ENCODE measurements around the gene FRMD4A.
"Not testable (repeated sequence)": the region's sequence is repeated elsewhere in the genome, so short reads cannot be mapped to it uniquely, and the experiment has no call there.

Gene FRMD4A

DNA sequence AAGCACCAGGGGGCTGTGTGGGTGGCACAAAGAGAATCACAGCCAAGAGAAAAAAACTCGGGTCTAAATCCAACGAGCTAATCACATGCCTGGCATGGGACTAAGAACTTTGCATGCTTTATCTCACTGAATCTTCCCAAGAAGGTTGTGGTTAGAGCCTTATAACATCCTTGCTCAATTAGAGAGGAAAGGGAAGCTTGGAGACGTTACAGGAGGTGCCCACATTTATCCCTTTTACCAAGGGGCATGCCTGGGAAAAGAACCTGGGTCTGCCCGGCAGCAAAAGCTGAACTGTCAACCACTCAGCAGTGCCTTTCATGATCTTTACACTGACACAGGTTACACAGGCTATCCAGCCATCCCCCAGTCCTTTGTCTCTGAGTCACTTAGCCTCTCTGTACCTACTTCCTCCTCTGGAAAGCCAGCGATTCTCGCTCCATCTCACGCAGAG lies 553.8 kb downstream of the FRMD4A start:
- no peak for DNase-seq (ENCODE audit: low spot score)

DNA sequence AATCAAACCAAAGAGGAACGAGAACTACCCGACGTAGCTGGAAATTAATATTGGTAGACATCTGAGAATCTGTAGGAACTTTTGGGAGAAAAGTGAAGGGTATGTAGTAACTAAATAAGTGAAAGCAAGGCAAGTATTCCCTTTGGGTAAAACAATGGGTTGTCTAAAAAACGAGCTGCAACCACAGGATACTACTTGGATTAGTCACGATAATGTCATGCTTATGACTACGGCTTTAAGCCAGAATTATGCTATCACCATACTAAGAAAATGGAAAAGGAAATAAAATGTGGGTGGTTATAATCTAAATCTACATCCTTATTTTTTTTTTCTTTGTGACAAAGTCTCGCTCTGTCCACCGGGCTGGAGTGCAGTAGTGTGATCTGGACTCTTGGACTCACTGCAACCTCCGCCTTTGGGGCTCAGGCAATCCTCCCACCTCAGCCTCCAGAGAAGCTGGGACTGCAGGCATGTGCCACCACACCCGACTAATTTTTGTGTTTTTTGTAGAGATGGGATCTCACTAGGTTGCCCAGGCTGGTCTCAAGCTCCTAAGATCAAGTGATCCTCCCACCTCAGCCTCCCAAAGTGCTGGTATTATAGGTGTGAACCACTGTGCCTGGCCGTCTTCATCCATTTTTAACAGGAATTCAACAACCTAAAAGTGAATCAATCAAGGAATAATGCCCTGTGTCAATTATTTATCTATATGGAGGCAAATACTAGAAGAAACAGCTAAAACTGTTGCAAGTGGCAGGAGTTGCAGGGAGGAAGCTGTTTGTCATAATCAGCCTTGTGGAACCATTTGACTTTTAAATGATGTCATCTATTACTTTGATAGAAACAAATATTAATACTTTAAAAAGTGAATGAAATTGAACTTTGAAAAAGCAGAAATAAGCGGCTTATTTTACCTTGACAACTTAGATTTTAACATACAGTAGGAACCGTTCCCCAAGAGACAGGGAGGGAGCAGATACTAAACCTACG lies 554.6 kb downstream of the FRMD4A start:
- no peak for DNase-seq (ENCODE audit: low spot score)

DNA sequence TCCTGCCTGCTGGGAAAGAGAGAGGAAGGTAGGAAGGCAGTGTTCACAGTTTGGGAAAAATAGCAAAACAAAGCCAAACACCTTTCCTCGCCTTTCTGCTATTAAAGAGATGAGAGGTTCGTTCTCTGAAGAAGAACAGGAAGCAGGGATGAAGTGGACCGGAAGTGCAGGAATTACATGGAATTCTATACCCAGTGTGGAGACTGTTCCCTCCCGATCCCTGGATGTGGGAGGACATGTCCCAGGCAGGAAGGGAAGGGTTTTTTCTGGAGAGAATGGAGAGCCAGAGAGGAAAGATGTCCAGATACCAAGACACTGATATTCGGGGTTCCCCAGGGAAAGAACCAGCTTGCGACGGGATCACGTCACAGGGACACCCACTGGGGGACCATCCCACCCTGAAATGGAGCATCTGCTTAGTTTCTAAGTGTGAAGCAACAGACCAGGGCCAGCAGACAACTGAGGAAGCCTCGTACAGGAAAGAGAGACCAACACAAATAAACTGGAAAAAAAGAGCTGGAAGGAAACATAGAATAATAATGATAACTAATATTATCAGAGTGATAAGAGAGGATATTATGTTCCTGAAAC lies 556.3 kb downstream of the FRMD4A start:
- DNase-seq (ENCODE audit: low spot score) = no peak

DNA sequence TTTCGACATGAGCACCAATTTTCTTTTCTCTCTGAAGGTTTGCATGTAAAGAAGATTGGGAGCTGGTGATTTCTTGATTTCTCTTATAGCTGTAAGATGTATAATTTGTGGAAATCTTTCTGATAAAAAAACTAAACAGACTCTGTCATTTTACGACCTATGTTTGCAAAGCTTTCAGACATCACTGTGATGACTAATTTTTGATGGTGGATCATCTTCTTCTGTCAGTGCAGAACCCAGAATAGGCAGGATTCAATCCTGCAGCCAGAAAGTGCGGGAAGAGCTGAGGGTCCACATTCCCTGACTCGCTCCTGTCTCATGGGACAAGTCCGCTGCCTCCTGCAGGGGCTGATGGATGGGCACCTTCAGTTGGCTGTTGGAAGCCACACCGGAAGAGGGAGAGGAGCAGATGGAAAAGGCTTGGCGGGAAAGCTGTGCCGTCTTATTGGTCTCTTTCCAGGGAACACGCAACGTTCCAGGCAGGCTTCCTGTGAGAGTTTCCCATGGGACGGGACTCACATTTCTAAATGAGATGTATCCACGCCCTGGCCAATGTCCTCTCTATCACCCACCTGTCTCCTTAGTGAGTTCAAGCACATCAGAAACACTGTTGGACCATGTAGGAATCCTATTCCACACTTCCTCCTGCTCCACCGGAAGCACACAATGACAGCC lies 557.1 kb downstream of the FRMD4A start:
- no peak for DNase-seq (ENCODE audit: low spot score)

DNA sequence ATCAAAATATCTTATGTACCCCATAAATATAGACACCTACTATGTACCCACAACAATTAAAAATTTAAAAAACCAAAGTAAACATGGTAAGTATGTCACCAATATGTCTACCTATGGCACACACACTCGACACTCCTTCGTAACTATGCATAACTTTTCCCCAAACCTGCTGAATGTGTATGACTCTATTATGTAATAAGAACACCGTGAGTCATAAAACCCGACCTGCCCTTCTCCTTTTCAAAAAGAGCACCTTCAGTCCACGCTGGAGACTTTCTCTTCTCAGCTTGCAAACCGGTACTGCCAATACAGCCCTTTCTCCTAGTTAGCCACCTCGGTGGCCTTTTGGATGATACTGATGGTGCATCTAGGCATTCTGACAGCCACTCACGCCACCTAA lies 557.7 kb downstream of the FRMD4A start:
- DNase-seq (ENCODE audit: low spot score) = no peak

DNA sequence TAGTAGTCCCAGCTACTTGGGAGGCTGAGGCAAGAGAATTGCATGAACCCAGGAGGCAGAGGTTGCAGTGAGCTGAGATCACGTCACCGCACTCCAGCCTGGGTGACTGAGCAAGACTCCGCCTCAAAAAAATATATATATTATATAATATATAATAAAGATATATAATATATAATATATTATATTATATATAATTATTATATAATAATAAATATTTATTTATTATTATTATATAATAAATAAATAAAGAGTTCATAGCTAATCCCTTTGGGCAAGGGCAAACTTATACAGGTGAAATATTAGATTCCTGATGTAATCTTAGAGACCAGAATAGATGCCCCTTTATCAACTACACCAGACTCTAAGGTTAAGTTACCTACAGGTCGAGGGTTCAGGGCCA lies 558.7 kb downstream of the FRMD4A start:
- no peak for DNase-seq (ENCODE audit: low spot score)

DNA sequence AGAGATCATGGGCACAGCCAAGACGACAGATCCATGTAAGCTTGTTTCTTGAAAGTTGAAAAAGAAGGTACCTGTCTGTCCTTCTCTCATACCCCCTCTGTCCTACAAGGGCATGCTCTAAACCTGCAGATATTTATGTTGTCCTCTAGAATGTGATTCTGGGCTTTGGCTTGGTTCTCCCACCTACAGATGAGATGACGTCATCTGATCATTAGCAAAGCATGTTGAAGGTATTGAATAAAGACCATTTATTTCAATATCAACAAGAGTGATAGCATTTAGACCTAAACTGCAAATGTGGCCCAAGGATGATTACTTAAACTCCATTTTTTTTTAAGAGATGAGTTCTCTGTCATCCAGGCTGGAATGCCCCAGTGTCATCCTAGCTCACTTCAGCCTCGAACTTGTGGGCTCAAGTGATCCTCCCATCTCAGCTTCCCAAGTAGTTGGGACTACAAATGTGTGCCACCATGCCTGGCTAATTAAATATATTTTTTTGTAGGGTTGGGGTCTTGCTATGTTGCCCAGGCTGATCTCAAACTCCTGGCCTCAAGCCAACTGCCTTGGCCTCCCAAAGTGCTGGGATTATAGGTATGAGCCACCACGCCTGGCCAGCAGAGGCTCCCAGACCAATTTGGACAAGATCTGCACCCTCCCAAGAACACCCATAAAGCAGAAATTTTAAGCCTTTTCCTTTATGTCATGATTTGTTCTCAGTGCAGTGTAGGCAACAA lies 559.8 kb downstream of the FRMD4A start:
- DNase-seq (ENCODE audit: low spot score) = no peak

DNA sequence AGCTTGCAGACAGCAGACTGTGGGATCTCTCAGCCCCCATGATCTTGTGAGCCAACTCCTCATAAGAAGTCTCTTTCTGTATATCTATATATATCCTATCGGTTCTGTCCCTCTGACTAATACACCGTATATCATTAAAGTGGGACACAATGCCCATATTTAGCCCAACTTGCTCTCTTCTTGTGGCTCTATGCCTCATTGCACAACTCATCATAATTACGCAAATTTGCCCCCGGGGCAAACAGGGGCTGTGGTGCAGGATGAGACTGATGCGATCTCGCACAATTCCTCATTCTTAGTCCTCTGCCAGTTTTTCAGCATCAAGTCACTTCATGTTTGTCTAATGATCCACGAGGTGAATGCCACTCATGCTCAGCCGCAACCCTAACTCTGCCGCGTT lies 560.8 kb downstream of the FRMD4A start:
- DNase-seq (ENCODE audit: low spot score) = no peak

DNA sequence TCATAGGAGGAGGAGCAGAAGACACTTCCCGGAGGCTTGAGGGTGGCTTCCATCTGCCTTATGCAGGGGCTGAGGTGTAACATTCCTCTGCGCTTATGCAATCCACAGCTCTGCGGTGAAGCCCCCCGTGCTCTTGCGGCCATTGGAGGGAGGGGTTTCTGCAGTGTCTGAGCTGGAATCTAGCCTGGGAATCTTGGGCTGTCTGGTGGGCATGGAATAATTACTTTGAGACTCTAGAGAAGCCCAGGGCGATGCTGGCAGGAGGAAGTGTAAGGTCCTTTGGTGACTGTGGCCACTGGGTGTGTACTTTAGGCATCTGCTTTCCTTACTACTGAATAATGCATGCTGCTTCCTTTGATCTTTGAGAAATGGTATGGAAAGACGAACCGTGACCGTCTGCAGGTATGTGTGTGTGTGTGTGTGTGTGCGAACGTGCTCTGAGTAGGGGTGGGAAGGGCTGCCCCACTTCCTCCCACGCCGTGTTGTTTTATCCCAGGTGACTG lies 563.0 kb downstream of the FRMD4A start:
- no peak for DNase-seq (ENCODE audit: low spot score)

DNA sequence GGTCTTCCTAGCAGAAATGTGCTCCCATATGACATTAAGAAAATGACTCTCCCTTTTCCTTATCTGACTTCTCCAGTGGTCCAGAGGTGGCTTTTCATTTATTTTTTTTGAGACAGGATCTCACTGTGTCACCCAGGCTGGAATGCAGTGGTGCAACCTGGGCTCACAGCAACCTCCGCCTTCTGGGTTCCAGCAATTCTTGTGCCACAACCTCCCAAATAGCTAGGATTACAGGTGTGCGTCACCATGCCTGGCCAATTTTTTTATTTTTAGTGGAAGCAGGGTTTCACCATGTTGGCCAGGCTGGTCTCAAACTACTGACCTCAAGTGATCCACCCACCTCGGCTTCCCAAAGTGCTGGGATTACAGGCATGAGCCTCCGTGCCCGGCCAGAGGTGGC lies 563.6 kb downstream of the FRMD4A start:
- DNase-seq (ENCODE audit: low spot score) = not testable (repeated sequence)

DNA sequence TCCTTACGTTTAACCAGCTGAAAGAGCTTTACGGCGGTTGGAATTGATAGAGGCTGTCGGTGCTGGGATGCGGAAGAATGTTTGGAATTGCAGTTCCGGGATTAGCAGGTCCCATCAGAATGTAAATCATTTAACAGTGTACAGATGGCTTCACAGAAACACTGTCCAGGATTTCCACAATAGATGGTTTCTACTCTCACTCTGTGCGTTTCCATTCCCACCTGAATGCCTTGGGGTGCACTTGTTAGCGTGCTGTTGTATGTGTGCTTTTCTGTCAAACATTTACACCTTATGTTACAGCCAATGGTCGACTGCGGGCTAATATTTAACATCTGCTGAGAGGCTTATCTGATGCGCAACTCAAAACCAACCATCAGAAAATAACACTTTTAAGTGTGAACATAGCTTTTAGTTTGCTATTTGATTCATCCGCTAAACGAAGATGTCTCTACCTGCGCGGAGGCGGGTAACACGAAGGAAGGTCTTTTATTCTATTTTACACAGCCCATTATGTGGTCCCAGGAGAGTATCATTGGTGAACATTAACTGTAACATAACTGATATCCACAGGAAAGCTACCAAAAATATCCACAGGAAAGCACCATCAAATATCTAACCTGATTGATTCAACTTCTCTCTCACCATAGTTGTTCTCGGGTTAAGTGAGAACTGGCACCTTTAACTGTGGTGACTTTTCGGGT lies 564.9 kb downstream of the FRMD4A start:
- no peak for DNase-seq (ENCODE audit: low spot score)

DNA sequence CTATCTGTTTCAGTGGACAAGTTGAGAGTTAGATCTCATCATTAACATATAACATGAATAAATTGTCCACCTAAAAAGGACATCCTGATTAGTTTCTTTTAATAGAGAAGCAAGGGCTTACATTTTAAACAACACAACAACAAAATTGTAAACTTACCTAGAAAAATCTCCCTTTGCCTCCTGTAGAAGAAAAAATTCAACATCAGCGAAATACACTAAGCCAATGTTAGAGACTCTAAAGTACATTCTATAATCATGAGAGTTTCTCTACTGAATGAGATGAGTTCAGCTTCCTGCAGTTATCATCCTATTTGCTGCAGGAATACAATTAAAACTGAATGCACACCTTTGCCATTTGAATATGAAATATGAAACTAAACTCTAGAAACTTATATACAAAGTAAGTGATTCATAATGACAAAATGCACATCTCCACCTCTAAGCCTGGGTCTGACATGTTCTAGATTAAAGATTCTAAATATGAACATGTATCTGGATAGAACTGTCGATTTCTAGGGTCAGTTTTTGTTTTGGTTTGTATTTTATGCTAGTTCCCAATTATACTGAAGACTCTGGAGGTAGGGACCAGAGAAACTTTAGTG lies 569.1 kb downstream of the FRMD4A start:
- no peak for DNase-seq (ENCODE audit: low spot score)

DNA sequence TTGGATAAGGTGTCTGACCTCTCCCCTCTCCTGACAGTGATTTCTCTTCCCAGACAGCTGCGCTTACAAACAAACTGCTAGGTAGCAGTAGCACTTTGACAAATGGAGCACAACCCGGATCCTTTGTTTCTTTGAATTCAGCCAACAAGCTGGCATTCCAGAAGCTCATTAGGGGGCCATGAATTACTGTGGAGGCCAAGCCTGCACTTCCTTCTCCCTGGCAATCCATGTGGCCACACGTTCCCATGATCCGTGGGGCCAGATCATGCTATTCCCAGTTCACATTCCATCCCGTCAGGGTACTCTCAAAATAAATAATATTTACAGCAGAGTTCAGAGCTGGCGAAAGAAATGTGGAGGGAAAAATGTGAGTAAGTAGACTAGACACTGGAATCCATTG lies 571.6 kb downstream of the FRMD4A start:
- DNase-seq (ENCODE audit: low spot score) = no peak

DNA sequence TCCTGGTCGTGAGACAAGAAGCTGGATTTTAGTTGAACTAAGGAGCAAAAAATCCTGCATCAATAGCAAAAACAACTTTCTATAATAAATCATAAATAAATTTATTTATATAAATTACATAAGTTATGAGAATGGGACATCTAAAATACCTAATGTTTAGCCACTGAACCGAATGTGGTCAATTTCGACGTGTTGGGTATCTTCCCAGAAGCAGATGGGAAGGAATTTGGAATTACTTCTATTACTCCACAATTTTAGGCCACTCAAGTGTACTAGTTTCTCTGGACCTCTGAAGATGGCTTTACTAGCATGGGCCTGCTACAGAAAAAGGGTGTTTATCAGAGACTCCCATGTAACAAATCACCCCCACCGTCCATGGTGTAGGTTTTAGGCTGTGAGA lies 572.0 kb downstream of the FRMD4A start:
- no peak for DNase-seq (ENCODE audit: low spot score)

DNA sequence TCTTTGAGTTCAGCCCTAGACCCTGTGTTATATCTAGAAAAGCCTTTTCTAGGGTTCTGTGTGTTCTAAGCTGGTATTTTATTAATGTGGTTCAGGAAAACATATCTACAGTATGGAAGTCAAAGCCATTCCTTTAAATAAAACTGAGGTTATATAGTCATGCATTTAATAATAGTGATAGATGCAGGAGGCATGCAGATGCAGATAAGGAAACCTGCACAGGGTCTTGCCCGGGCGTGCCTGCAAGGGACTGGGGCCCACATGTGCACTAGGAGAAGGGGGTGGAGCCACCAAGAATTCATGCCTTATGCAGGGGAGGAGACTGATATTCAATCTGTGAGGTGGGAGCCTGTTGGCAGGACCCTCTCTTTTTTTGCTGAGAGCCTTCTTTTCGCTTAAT lies 572.4 kb downstream of the FRMD4A start:
- DNase-seq (ENCODE audit: low spot score) = no peak

DNA sequence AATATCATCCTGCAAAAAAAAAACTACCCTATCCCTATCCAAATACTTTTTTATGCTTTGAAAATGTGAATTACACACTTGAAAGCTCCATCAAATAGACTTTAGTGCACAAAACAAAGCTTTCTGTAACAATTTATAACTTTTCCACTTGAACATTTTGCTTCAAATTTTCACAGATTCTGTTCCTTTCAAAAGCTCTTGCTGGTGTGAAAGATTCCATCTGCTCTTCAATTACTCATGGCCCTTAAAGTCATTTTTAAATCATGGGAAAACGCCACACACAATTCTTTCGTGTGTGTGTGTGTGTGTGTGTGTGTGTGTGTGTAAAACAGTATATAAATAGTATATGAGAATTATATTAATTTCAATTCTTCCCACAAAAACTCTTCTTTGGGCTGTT lies 576.4 kb downstream of the FRMD4A start:
- no peak for DNase-seq (ENCODE audit: low spot score)

DNA sequence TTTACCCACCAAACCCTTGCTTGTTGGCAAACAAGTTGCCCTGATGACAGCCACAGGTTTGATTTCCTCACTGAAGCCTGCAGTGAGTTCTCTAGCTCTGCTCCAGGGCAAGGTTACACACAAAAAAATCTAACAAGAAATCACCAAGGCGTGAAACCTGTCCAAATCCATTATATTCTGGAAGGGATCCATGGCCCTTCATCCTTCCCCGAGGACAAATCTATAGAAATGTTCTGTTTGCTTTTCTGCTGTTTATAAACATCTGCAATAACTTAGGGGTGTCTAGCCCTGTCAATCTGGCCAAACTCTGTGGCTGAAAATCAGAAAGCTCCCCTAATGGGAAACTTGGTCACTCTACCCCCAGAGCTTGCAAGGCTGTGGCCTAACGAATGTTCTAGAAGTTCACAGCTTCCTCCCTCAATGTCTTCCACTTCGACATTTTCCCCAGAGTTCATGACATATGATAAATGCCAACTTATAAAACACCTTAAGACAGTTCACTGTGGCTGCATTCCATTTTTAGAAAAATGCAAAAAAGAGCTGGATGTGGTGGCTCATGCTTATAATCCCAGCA lies 579.4 kb downstream of the FRMD4A start:
- DNase-seq (ENCODE audit: low spot score) = no peak

DNA sequence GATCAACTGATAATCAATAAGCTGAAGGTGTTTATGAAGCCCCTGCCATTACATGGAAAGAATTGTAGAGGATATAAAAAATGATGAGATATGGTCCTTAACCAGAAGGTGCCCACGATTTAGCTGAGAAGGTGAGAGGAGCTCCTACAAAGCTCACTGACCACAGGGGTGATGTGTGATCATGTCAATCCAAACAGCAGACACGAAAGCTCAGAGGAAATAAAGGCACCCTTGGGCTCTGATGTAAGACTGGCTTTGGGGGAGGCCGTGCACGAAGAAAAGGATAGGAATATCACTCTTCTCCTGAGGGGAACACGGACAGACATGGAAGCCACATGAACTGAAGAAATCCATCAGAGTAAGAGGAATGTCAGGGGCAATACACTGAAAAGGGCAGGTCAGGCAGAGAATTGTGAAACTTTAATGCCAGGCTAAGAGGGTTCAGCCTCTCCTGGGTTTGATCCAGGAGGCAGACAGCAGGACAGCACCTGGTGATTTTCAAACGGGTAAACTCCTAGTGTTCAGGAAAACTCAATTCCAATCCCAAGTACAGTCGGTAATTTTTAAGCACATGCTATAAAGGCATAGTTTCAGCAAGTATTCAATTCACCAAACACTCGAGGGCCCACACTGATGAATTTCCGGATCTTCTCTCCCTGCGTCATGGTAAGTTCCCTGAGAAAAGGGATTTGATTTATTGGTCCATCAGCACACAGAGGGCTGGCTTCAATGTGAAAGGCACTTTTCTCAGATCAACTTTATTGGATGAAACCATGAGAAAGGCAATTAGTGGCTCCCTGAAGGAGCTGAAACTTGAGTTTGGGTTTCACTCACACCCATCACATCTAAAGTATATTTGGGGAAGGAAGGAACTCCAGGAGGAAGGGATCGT lies 580.2 kb downstream of the FRMD4A start:
- no peak for DNase-seq (ENCODE audit: low spot score)

DNA sequence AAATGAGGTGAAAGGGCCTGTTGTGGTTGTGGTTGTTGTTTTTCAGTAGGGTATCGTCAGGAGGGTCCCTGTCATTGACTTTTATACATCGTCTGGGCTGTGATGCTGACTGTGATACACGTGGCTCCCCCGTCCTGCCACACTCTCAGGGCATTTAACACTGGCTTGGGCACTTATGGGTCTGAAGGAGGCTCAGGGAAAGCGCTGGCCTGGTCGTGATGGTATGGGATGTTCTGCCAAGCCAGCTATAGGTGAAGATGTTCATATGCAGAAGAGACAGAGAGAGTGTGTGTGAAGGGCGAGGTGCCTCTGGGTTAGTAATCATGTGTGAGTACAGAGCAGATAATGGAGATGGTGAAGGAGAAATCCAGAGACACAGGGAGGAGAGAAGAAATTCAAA lies 585.5 kb downstream of the FRMD4A start:
- no peak for DNase-seq (ENCODE audit: low spot score)

DNA sequence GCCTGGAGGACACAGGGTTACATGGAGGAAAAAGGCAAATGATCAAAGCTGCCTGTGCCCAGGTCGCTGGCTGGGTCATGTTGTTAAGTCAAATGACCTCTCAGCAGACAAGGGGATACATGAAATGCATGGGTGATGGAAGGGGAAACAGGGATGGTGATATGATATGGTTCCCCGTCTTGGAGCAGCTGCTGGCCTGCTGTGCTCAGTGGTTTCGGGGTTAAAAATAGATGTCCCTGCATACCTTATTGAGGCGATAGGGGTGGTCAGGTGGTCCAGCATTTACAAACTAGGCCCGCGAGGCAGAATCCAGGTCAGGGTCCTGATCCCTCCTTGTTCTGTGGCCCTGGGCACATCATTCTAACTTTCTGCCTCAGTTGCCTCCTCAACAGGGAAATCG lies 586.8 kb downstream of the FRMD4A start:
- DNase-seq (ENCODE audit: low spot score) = no peak

All from CD4-positive, alpha-beta T cell treated with Interleukin-6 at 100 ng/mL for 8 hours (primary cell).